GM06990 (cell line): ENCODE results near the gene TBX6.

Experiments
- DNase-seq: peaks from one replicate; pipeline ENCODE4 v3.0.0-alpha.2; 2011; ENCODE audit not compliant: insufficient read length; ENCODE audit errors: extremely low read depth
- H3K27me3 ChIP-seq: replicated peaks from 2 replicates; pipeline ENCODE4 v1.6.0; 2011; ENCODE audit warnings: low read length; ENCODE audit not compliant: control insufficient read depth, insufficient read depth
- H3K36me3 ChIP-seq: 2 replicates; pipeline ENCODE4 v1.5.1; 2011; ENCODE audit warnings: low read length; ENCODE audit not compliant: control insufficient read depth, insufficient read depth
- H3K4me3 ChIP-seq: replicated peaks from 2 replicates; pipeline ENCODE4 v1.5.1; 2011; ENCODE audit warnings: low read depth, mild to moderate bottlenecking, control low read depth, low read length
- TF ChIP-seq, protein P1 (sequence below): IDR thresholded peaks from 2 replicates; pipeline ENCODE4 v1.5.1; 2011; ENCODE audit warnings: low read length, control low read depth, mild to moderate bottlenecking, inconsistent platforms; ENCODE audit not compliant: insufficient read depth, poor library complexity, severe bottlenecking

Gene TBX6

DNA sequence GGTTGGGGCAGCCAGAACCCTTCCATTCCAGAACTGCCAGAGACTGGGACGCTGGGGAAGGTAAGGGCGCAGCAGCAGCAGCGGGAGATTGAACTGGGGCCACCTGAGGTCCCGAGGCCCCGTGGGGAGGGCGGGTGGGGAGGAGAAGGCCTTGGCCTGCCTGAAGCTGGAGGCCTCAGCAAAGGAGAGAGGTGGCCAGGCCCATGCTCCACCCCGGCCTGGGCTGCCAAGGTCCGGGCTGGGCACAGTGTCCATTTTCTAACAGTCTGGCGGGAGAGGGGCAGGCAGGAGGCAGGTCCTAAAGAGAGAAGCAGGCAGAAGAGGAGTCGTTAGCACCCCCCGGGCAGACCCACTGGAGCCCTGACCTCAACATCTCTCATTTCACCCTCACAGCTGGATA lies 22.7 kb upstream of the TBX6 start:
- H3K36me3 ChIP-seq: peaks cover 2% of the 10 kb centered on the region
- no peaks in the 10 kb centered on the region for H3K27me3 ChIP-seq
- no peak for DNase-seq
- TF ChIP-seq, protein P1, sequence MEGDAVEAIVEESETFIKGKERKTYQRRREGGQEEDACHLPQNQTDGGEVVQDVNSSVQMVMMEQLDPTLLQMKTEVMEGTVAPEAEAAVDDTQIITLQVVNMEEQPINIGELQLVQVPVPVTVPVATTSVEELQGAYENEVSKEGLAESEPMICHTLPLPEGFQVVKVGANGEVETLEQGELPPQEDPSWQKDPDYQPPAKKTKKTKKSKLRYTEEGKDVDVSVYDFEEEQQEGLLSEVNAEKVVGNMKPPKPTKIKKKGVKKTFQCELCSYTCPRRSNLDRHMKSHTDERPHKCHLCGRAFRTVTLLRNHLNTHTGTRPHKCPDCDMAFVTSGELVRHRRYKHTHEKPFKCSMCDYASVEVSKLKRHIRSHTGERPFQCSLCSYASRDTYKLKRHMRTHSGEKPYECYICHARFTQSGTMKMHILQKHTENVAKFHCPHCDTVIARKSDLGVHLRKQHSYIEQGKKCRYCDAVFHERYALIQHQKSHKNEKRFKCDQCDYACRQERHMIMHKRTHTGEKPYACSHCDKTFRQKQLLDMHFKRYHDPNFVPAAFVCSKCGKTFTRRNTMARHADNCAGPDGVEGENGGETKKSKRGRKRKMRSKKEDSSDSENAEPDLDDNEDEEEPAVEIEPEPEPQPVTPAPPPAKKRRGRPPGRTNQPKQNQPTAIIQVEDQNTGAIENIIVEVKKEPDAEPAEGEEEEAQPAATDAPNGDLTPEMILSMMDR: no peak
- H3K4me3 ChIP-seq: no peak overlapping the region

DNA sequence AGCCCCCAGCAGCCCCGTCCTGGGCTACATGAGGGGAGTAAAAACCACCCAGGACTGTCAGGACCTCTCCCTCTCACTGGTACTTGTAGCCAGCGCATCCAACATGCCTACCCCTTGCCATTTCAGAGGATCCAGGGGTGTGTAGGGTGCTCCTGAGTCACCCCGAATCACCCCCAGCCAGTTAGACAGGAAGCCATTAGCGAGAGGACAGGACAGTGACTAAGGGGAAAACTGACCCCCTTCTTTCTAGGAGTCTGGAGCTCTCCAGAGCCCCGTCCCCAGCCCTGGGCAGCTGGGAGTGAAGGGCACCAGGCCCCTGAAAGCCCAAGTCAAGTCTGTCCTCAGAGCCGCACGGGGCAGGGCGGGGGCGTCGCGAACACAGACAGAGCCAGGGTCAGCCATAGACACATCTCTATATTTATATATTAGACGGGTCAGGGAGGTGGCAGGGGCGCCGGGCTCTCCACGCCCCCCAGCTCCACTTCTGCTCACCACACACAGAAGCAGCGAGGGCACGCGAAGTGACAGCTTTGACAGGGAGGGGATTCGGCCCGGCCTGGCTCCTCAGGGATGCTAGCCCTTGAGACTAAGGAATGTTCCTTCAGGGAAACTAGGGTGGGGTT lies 22.1 kb upstream of the TBX6 start:
- TF ChIP-seq, protein P1: no peak
- DNase-seq: no peak
- Histone ChIP-seq H3K4me3 (no peak overlapping the region), H3K36me3 (peaks cover 2% of the 10 kb centered on the region), H3K27me3 (no peaks in the 10 kb centered on the region)

DNA sequence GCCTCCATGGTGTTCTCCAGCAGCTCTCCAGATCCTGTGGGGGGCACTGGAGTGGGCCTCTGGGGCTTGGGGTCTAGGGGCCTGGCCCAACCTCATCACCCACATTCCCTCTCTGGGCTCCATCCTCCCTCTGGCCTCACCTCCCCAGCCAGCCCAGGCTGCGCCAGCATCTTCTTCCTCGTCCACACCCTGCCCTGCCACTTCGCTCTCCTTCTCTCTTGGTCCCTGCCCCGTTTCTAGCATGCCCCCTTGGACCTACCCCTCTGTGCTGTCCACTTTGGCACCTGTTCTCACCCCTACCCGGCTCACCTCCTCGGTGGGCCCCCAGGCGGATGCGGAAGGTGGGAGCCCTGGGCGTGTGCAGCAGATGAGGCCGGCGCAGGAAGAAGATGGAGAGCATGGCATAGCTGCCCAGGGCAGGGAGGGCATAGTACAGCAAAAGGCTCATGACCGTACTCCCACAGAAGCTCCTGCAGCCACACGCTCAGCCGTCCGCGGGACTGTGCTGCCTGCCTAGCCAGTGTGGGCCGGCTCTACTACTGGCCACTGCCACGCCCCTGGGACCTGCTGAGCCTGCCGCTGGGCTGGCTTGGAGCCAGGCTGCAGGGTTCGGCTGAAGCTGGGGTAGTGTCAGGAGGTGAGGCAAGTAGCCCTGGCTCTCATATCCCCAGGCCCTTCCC lies 21.4 kb upstream of the TBX6 start, which contains the start of gene GDPD3:
GDPD3 (minus strand) TSS at position 507 of the 680 bp plus-strand sequence; CDS start at position 448, 59 bp downstream.
- Histone ChIP-seq H3K4me3 (no peak within 1 kb of the TSS), H3K36me3 (peaks cover 2% of the 10 kb centered on the region), H3K27me3 (no peaks in the 10 kb centered on the region)
- DNase-seq: peak; percentile 31
- TF ChIP-seq, protein P1: no peak

DNA sequence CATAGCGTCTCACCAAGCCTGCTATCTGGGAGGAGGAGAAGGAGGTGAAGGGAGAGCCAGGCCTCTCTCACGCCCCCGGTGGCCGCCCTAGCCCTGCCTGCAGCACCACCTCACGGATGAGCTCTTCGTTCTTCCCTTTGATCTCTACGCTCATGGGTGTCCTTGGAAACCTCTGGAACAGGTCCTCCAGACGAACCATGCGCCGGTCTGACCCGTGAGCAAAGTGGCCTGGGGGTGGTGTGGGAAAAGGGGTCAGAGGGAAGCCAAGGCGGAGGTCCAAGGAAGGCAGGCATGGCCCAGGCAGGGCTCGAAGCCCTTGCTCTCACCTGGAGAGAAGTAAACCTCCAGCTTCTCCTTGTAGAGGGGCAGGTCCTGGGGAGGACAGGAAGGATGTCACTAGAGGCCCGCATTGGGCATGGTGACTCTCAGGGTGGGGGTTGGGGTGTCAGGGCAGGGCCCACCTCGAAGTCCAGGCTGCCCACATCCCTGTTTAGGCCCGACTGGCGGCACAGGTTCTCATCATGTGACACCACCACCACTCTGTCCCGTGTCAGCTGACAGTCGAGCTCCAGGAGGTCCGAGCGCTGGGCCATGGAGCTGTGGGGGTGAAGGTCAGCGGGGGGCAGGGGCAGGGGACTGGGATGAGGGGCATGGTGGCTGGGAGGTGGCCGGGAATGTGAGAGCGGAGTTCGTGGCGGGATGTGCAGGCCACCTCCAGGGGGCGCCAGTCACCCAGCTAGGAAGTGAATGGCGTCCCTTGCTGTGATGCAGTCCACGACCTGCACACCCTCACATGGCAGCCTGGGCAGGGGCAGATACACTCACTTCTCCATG lies 20.7 kb upstream of the TBX6 start:
- Histone ChIP-seq H3K27me3 (no peaks in the 10 kb centered on the region), H3K36me3 (peaks cover 2% of the 10 kb centered on the region; the same call in 1 of the 2 replicates), H3K4me3 (no peak overlapping the region)
- DNase-seq: peak; percentile 56
- TF ChIP-seq, protein P1: peak; percentile 82

DNA sequence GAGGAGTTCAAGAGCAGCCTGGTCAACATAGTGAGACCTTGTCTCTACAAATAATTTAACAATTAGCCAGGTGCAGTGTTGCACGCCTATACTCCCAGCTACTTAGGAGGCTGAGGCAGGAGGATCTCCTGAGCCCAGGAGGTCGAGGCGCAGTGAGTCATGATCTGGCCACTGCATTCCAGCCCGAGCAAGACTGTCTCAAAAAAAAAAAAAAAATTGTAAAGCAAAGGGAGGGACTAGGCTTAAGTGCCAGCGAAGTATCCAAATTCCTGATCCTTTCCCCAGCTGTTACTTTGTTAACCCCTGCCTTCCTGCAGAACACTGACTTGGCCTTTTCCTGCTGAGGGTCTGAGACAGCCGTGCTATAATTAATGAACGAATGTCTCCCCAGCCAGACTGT lies 18.9 kb upstream of the TBX6 start:
- Histone ChIP-seq H3K27me3 (no peaks in the 10 kb centered on the region), H3K36me3 (no peaks in the 10 kb centered on the region), H3K4me3 (no peak overlapping the region)
- TF ChIP-seq, protein P1: no peak
- DNase-seq: no peak
